Effector memory CD4-positive, alpha-beta T cell (primary cell): ENCODE results near the gene ARL17A.
"Not testable (repeated sequence)": the region's sequence is repeated elsewhere in the genome, so short reads cannot be mapped to it uniquely, and the experiment has no call there.

ENCODE experiments used
- DNase-seq, 3 donors: peaks; one replicate each; pipeline ENCODE4 v3.0.0-alpha.2; 2020
- H3K27ac ChIP-seq: 2 replicates; pipeline ENCODE4 v1.7.0; 2013; ENCODE audit warnings: mild to moderate bottlenecking, low read length, moderate library complexity; ENCODE audit not compliant: insufficient read depth, poor library complexity, severe bottlenecking
- H3K27me3 ChIP-seq: replicated peaks from 2 replicates; pipeline ENCODE4 v1.7.0; 2013; ENCODE audit warnings: mild to moderate bottlenecking, low read length; ENCODE audit not compliant: insufficient read depth, control insufficient read depth, poor library complexity, severe bottlenecking
- H3K36me3 ChIP-seq: 2 replicates; pipeline ENCODE4 v1.7.0; 2013; ENCODE audit warnings: mild to moderate bottlenecking, low read length, moderate library complexity; ENCODE audit not compliant: control insufficient read depth, insufficient read depth
- H3K4me1 ChIP-seq: 2 replicates; pipeline ENCODE4 v1.7.0; 2013; ENCODE audit warnings: low read length, mild to moderate bottlenecking; ENCODE audit not compliant: control insufficient read depth, insufficient read depth, poor library complexity, severe bottlenecking
- H3K4me3 ChIP-seq: 2 replicates; pipeline ENCODE4 v1.7.0; 2013; ENCODE audit warnings: low read length, low read depth, mild to moderate bottlenecking; ENCODE audit not compliant: insufficient read depth, poor library complexity, severe bottlenecking
- H3K9me3 ChIP-seq: 2 replicates; pipeline ENCODE4 v1.7.0; 2013; ENCODE audit warnings: mild to moderate bottlenecking, low read length, moderate library complexity; ENCODE audit not compliant: control insufficient read depth

ARL17A gene

GRCh38 chr17:46600767-46601166 lies 21.3 kb upstream of the ARL17A start:
- H3K4me3 ChIP-seq, DNase-seq, H3K27me3 ChIP-seq, H3K36me3 ChIP-seq, H3K9me3 ChIP-seq, H3K4me1 ChIP-seq, H3K27ac ChIP-seq: not testable (repeated sequence)

GRCh38 chr17:46598344-46598931 lies 18.9 kb upstream of the ARL17A start:
- not testable (repeated sequence) for H3K27ac ChIP-seq, H3K36me3 ChIP-seq, DNase-seq, H3K9me3 ChIP-seq, H3K4me3 ChIP-seq, H3K27me3 ChIP-seq, H3K4me1 ChIP-seq

- not testable (repeated sequence) for H3K4me1 ChIP-seq, DNase-seq, H3K27ac ChIP-seq, H3K27me3 ChIP-seq, H3K4me3 ChIP-seq, H3K9me3 ChIP-seq, H3K36me3 ChIP-seq
Observed at GRCh38 chr17:46591332-46591731, 11.8 kb upstream of the ARL17A start.

GRCh38 chr17:46590157-46591146 lies 11.0 kb upstream of the ARL17A start, which contains the start of gene NSF:
Gene NSF, plus strand, starts transcription at chr17:46590669. Its CDS starts 107 bp downstream, at chr17:46590776.
- H3K4me1 ChIP-seq, H3K4me3 ChIP-seq, H3K27me3 ChIP-seq, H3K9me3 ChIP-seq, H3K27ac ChIP-seq, DNase-seq, H3K36me3 ChIP-seq: not testable (repeated sequence)

GRCh38 chr17:46585444-46585843 lies 6.0 kb upstream of the ARL17A start:
- DNase-seq, H3K4me1 ChIP-seq, H3K9me3 ChIP-seq, H3K4me3 ChIP-seq, H3K27me3 ChIP-seq, H3K27ac ChIP-seq, H3K36me3 ChIP-seq: not testable (repeated sequence)

- not testable (repeated sequence) for H3K4me3 ChIP-seq, H3K27ac ChIP-seq, DNase-seq, H3K36me3 ChIP-seq, H3K4me1 ChIP-seq, H3K27me3 ChIP-seq, H3K9me3 ChIP-seq
Observed at GRCh38 chr17:46580082-46580481, 591 bp upstream of the ARL17A start.

- H3K4me1 ChIP-seq, H3K27ac ChIP-seq, H3K4me3 ChIP-seq, H3K36me3 ChIP-seq, H3K9me3 ChIP-seq, DNase-seq, H3K27me3 ChIP-seq: not testable (repeated sequence)
Observed at GRCh38 chr17:46571796-46572195, 7.7 kb downstream of the ARL17A start.

- not testable (repeated sequence) for H3K9me3 ChIP-seq, H3K27ac ChIP-seq, H3K4me1 ChIP-seq, H3K4me3 ChIP-seq, DNase-seq, H3K36me3 ChIP-seq, H3K27me3 ChIP-seq
Observed at GRCh38 chr17:46566980-46567379, 12.5 kb downstream of the ARL17A start.

- H3K4me3 ChIP-seq, H3K27me3 ChIP-seq, H3K9me3 ChIP-seq, H3K36me3 ChIP-seq, H3K27ac ChIP-seq, H3K4me1 ChIP-seq, DNase-seq: not testable (repeated sequence)
Observed at GRCh38 chr17:46566284-46566683, 13.2 kb downstream of the ARL17A start.

DNA sequence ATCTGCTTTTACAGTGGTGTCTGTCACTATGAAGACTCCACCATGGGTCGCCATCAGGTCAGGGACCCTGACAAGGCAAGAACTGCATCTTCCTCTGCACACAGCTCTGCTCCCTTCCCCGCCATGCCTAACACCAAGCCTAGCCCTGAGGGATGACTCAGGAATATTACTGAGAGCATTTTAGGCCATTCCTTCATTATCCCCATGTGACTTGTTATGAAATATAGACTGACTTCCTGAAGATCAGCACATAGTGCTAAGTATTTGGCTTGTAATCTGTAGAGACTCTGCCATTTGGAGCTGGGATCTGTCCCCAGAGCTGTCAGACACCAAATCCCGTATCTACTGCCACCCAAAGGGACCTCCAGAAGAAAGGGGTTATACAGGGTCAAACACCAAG lies 19.4 kb downstream of the ARL17A start:
- DNase-seq, H3K36me3 ChIP-seq, H3K27ac ChIP-seq, H3K4me1 ChIP-seq, H3K4me3 ChIP-seq, H3K9me3 ChIP-seq, H3K27me3 ChIP-seq: not testable (repeated sequence)
